ENCODE results near the gene DHRS13.

- TF ChIP-seq PBX3 (IDR thresholded peaks at IDR 0.05) (no peak), CTCF (IDR thresholded peaks at IDR 0.05) (no peak), EP300 (IDR thresholded peaks at IDR 0.05) (no peak), POLR2A (IDR thresholded peaks at IDR 0.05; ENCODE audit: low read length) (no peak), CBX8 (IDR thresholded peaks at IDR 0.05) (no peak)
These were observed 33.0 kb upstream of the DHRS13 start for GRCh38 chr17:28935744-28936460.

All from A549 (cell line).